T47D (cell line): Measurements from ENCODE around the gene BICD1.
"Not testable (repeated sequence)": the region's sequence is repeated elsewhere in the genome, so short reads cannot be mapped to it uniquely, and the experiment has no call there.

ENCODE experiments used
- DNase-seq, 2 experiments: peaks; one replicate each; pipeline versions ENCODE4 v3.0.0 to v3.0.0-alpha.2; 2011 to 2012; ENCODE audit warnings: low read depth in 1 of 2, low spot score in 1 of 2
- JUND ChIP-seq: IDR thresholded peaks from 2 replicates; pipeline ENCODE4 v1.6.1; 2012; ENCODE audit warnings: low read depth
- in situ Hi-C: cut with HindIII; loops from 2 replicates; pipeline ENCODE4 v1.10.0; 2016; ENCODE audit warnings: low sequenced_read_pairs, low pct_unique_long_range_greater_than_20kb

The BICD1 gene

DNA sequence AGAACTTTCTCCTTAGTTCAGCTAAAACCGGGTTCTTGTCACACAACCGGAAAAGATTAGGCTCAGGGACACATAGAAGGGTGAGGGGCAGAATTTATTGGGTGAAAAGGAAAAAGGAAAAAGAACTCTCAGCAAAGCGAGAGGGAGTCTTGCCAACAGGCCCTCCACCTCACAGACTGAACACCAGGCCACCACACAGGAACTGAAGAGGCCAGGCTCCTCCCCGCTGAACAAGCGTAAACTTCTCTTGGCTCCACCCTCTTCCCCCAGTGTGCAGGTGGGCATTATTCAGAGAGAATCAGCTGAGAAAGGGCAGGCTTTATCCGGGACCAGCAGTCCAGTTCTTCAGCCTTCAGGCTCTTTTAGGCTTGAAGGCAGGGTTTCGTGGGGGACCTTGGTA lies 167.1 kb downstream of the BICD1 start:
- DNase-seq: no peak
- in situ Hi-C loops: no loop called here

DNA sequence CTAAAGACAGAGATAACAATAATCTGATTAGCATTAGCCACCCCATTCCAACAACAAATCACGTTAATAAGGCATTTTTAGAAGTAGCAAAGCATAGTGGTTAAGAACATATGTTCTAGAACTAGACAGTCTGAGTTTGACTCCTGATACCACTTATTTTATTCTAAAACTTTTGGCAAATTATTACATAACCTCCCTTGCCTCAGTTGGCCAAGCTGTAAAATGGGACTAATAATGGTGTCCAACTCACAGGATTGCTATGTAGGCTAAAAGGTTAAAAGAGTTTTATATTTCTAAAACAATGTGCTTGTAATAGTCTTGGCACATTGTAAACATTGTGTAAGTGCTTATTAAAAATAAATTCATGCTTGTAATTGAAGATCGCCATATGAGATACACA lies 168.0 kb downstream of the BICD1 start:
- in situ Hi-C loops: no loop called here
- TF ChIP-seq JUND: no peak
- DNase-seq: no peak

More for the DNA sequence above, 167.1 kb downstream of the BICD1 start:
- TF ChIP-seq JUND: no peak

DNA sequence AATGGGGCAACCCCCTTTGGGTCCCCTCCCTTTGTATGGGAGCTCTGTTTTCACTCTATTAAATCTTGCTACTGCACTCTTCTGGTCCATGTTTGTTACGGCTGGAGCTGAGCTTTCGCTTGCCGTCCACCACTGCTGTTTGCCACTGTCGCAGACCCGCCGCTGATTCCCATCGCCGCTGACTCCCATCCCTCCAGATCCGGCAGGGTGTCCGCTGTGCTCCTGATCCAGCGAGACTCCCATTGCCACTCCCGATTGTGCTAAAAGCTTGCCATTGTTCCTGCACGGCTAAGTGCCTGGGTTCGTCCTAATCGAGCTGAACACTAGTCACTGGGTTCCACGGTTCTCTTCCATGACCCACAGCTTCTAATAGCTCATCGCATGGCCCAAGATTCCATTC lies 168.9 kb downstream of the BICD1 start:
- in situ Hi-C loops, DNase-seq: not testable (repeated sequence)

DNA sequence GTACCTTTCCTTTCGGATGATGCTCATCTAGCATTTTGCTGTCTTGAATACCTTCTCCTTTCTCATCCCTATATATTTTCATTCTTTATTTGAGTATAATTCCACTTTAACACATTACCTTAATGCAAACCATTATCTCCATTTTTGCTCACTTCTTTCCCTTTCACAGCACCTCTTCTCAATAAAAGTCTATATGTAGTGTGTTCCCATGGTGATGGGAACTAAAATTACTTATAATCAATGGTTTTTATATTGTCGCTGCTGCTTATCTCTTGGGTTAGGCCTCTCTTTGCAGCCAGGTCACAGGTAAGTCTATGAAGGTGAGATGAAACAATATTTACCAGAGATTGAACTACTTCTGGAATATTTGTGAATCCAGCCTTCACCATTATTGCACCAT lies 171.1 kb downstream of the BICD1 start:
- in situ Hi-C loops: no loop called here
- no peak for TF ChIP-seq JUND
- no peak for DNase-seq

DNA sequence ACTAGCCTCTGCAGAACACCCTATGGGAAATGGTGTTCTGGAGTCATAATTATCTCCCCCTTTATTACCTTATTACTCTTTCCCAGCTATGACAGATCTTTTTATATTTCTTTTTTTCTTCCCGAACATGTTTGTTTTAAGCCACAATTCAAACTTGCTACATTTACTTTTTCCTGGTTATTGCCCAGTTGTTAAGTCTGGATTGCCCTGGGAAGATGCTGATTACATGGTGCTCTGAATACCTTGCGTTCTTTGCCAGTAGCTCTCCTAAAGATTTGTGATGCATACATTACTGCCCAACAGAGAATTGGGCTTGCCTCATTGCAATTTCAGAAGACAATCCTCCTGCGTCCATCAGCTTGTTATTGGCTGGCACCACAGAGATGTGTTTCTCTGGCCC lies 174.5 kb downstream of the BICD1 start:
- TF ChIP-seq JUND: no peak
- DNase-seq: no peak
- in situ Hi-C loops: no loop called here

DNA sequence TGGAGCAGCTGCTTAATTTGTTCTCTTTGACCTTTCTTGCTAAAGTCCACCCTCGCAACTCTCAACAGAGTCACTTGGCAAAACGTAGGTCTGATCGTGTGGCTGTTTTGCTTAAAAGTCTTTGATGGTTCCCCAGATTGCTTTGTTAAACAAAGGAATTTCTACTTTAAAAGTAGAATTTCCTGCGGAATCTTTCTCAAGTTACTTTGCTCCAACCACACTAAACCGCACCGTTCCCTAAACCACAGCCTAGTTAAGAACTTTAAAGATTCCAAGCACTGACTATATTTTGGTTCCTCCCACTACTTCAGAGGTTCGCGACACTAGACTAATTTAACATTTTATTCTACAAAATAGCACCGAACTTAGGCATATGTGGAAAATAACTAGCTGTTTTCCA lies 177.9 kb downstream of the BICD1 start:
- no peak for TF ChIP-seq JUND
- in situ Hi-C loops: no loop called here
- no peak for DNase-seq

DNA sequence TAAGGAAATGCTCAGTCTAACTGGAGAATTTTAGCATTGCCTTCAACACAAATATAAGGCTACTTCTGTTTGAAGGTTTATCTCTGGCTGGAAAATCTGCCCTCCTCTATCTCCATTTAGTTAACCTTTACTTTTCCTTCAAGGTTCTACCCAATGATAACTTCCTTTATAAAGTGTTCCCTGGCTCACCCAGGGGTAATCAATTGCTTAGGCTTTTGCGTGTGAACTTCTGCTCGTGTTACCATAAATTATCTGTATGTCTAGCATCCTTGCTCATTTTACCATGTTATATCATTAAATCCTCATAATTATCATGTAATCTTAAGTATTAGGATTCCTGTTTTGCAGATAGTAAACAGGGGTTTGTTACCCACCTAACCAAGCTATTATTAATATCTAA lies 178.4 kb downstream of the BICD1 start:
- TF ChIP-seq JUND: no peak
- DNase-seq: no peak
- in situ Hi-C loops: no loop called here

DNA sequence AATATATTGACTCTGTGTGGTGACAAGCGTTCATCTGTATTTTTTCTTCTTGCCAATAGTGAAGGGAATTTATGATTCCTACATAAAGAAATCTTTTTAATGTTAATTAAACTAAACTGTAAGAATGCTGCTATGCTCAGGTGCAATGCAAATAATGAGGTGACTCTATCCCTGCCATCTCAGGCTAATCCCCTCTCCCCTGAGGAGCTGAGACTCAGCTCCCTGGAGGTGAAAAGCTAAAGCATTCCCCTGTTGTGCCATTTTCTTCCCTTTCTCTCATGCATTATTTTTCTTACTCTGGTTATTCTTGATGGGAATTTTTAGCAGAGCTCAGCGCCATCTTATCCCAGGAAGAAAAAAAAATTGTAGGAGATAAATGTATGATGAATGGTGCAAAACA lies 178.8 kb downstream of the BICD1 start:
- no peak for DNase-seq
- in situ Hi-C loops: no loop called here
- no peak for TF ChIP-seq JUND

DNA sequence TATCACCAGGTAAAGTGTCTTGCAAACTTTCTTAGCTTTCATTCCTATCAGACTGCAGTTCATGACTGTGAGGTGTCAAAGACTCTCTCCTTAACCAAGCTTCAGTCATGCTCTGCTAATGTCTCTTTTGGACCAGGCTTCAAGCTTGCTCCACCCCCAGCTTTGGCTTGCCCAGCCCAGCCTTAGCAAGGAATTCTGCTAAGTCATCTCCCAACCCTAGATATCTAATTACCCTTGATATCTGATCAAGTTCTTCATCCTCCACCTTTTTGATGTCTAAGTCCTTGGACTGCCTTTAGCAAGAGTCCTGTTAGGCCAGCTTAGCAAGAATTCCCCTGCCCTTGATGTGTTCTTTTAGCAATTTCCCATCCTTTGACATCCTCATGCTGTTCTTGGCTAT lies 183.8 kb downstream of the BICD1 start:
- no peak for TF ChIP-seq JUND
- DNase-seq: no peak
- in situ Hi-C loops: no loop called here

DNA sequence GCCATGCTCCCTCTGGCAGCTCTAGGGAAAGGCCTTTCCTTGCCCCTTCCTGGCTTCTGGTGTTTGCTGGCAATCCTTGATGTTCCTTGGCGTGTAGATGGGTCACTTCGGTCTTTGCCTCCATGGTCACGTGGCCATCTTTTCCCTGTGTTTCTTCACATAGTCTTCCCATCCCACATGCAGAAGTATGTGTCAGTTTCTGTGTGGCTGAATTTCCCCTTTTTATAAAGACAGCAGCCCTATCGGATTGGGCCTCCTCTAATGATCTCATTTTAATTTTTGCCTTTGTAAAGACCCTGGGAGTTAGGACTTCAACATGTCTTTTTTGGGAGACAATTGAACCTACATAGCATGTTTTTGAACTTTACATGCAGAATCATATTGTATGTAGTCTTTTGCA lies 185.5 kb downstream of the BICD1 start:
- no peak for DNase-seq
- no peak for TF ChIP-seq JUND
- in situ Hi-C loops: no loop called here

DNA sequence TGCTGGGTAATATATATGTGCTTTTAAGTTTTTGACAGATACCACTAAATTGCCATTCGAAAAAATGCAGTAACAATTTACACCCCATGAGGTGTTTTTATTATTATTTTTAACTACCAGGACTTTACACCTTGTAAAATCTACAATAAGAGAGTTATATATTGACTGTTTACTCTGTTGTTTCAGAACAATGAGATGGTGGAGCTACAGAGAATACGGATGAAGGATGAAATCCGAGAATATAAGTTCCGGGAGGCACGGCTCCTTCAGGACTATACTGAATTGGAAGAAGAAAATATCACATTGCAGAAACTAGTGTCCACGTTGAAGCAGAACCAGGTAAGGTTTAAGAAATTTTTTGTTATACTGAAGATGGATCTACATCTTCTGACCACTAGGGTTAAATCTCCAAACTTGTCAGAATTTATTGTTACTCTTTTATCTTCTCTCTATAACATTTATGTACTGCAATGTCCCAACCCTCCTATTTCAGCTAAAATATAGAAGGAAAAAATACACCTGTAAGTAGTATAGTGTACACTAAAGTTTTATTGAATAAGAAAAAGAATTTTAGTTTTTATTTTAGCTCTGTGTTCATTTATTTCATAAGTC lies 187.3 kb downstream of the BICD1 start:
- DNase-seq: no peak
- in situ Hi-C loops: no loop called here
- no peak for TF ChIP-seq JUND

DNA sequence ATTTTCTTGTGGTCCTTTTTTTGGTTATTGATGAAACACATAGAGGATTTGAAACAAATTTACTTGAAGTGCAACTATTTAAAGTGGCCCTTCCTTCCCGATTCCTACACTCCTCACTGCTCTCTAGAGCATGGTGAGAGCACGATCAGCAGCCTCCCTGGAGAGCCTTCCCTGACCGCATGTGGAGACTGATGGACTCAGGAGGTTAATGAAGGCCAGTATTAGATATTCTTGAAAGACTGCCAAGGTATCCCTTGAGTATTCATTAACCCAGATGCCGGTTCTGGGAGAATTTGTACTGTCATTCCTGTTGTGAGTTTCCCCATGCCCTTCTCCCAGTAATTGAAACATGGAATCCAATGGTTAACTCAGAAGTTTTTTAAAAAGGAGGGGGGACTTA lies 189.9 kb downstream of the BICD1 start:
- no peak for TF ChIP-seq JUND
- in situ Hi-C loops: no loop called here
- no peak for DNase-seq

DNA sequence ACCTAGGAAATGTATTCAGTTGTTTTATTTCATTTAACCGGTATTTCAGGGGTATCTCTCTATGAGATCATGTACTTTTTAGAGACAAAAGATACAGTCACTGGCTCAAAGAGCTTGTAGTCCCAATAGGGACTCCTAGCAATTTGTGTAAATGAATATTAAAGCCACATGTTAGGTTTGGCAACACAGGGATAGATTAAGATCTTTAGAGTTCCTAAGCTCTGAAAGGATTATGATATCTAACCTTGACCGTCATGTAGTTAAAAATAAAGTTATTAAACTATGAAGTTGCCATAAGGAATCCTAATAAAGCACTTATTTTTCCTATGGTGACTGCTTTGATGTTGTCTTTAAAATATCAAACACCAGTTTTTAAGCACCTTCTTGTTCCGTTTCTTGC lies 192.3 kb downstream of the BICD1 start:
- in situ Hi-C loops: no loop called here
- DNase-seq: no peak
- TF ChIP-seq JUND: no peak

DNA sequence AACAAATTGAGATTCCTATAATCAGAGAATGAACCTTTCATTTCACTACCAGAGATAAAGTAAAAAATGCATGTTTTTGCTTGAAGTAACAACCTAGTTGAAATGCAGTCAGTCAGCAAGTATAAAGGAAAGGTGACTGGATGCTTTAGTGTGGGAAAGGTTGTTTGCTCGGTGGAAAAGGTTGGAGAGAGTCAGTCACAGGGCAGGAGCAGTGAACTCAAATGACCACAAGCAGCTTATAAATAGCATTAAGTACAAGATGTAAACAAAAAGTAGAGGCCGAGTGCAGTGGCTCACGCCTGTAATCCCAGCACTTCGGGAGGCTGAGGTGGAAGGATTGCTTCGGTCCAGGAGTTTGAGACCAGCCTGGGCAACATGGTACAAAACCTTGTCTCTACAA lies 194.6 kb downstream of the BICD1 start:
- TF ChIP-seq JUND: no peak
- in situ Hi-C loops: no loop called here
- peak in 1 of 2 experiments; percentile 53 for DNase-seq
